Mucosa of gallbladder (tissue), 1 donor: Measurements from ENCODE around the gene MNAT1. TPM values are rescaled to one million over a fixed set of nuclear protein-coding genes. Genes with fewer than 3 reads are reported as not detected.
"Not testable (repeated sequence)": the region's sequence is repeated elsewhere in the genome, so short reads cannot be mapped to it uniquely, and the experiment has no call there.

Experiments used
- DNase-seq: peaks from one replicate; pipeline ENCODE4 v3.0.0-alpha.2; 2020; ENCODE audit warnings: low spot score
- total RNA-seq: library from RNA; stranded (reverse); gene quantifications from one replicate; pipeline ENCODE4 v1.2.1, GENCODE V29; 2021
- donor health status: DM: no; HTN: no; CAD: no.

The MNAT1 gene
- total RNA-seq, 1 donor from 2014 or later = 26.1 TPM

GRCh38 chr14:60805841-60806430 lies 71.4 kb downstream of the MNAT1 start:
- no peak for DNase-seq

GRCh38 chr14:60807247-60807646 lies 72.7 kb downstream of the MNAT1 start:
- DNase-seq = no peak

- no peak for DNase-seq
These were observed 73.4 kb downstream of the MNAT1 start for GRCh38 chr14:60807971-60808370.

- DNase-seq = no peak
These were observed 78.4 kb downstream of the MNAT1 start for GRCh38 chr14:60812987-60813386.

GRCh38 chr14:60815371-60815770 lies 80.8 kb downstream of the MNAT1 start:
- no peak for DNase-seq

- DNase-seq = no peak
These were observed 82.6 kb downstream of the MNAT1 start for GRCh38 chr14:60817113-60817512.

- DNase-seq = no peak
These were observed 85.0 kb downstream of the MNAT1 start for GRCh38 chr14:60819575-60819974.

GRCh38 chr14:60838601-60839000 lies 104.0 kb downstream of the MNAT1 start:
- no peak for DNase-seq

- DNase-seq = no peak
These were observed 104.5 kb downstream of the MNAT1 start for GRCh38 chr14:60839057-60839456.

- no peak for DNase-seq
These were observed 105.1 kb downstream of the MNAT1 start for GRCh38 chr14:60839657-60840056.

- no peak for DNase-seq
These were observed 105.8 kb downstream of the MNAT1 start for GRCh38 chr14:60840313-60840712.

GRCh38 chr14:60845523-60845922 lies 111.0 kb downstream of the MNAT1 start:
- no peak for DNase-seq

- DNase-seq = no peak
These were observed 113.5 kb downstream of the MNAT1 start for GRCh38 chr14:60848066-60848465.

GRCh38 chr14:60851692-60852091 lies 117.1 kb downstream of the MNAT1 start:
- DNase-seq = not testable (repeated sequence)

GRCh38 chr14:60856111-60856510 lies 121.5 kb downstream of the MNAT1 start:
- no peak for DNase-seq

- DNase-seq = no peak
These were observed 125.0 kb downstream of the MNAT1 start for GRCh38 chr14:60859525-60859924.

- DNase-seq = no peak
These were observed 127.1 kb downstream of the MNAT1 start for GRCh38 chr14:60861545-60862140.

- DNase-seq = peak; percentile 87
These were observed 127.7 kb downstream of the MNAT1 start for GRCh38 chr14:60862283-60862682.

GRCh38 chr14:60863249-60863648 lies 128.7 kb downstream of the MNAT1 start:
- no peak for DNase-seq

GRCh38 chr14:60865378-60866127 lies 131.0 kb downstream of the MNAT1 start:
- DNase-seq = no peak

- no peak for DNase-seq
These were observed 133.1 kb downstream of the MNAT1 start for GRCh38 chr14:60867503-60868172.

- DNase-seq = no peak
These were observed 143.6 kb downstream of the MNAT1 start for GRCh38 chr14:60878121-60878520.

- DNase-seq = no peak
These were observed 144.0 kb downstream of the MNAT1 start for GRCh38 chr14:60878536-60878935.
